HepG2 (cell line): Measurements from ENCODE around the gene CNGA3. TPM values are rescaled to one million over a fixed set of nuclear protein-coding genes. Genes with fewer than 3 reads are reported as not detected.

Experiments
- ATAC-seq: fragments of 200-7000 bp; cut with Tn5 transposase; 3 replicates; pipeline ENCODE4 v1.9.1; 2020; ENCODE audit warnings: mild to moderate bottlenecking, moderate library complexity
- BruUV-seq: library from RNA; stranded (reverse); fragments of 400-500 nt; replicated peaks from 2 replicates; lab custom pipeline; 2021; lab: Mats Ljungman, UMichigan
- CTCF ChIA-PET: fragments of 300-600 bp; formaldehyde crosslinking; extraction: SDS; loops from one replicate; lab custom pipeline; 2021; ENCODE audit warnings: low total read pairs, inconsistent platforms, low intra/inter-chr PET ratio; lab: Yijun Ruan, JAX
- POLR2A ChIA-PET: fragments of 350-600 bp; sonication (Branson Sonifier 250); formaldehyde crosslinking; loops from one replicate; lab custom pipeline; 2020; ENCODE audit warnings: antibody characterized with exemption, inconsistent platforms; lab: Yijun Ruan, JAX
- DNase-seq: peaks from one replicate; pipeline ENCODE4 v3.0.0-alpha.2; 2015; ENCODE audit warnings: low spot score
- FAIRE-seq: peaks from 3 replicates; lab custom pipeline; 2011; peaks lifted over from hg19 to GRCh38; lab: Jason Lieb, UNC
- H2AFZ ChIP-seq: one replicate; pipeline ENCODE4 v1.6.1; 2011; ENCODE audit warnings: low read length, inconsistent platforms
- H3K27ac ChIP-seq: fragments of 300-600 bp; 3 replicates; pipeline ENCODE4 v1.8.0; 2011; ENCODE audit warnings: mixed run types, mild to moderate bottlenecking, mixed read lengths, low read length, inconsistent platforms; ENCODE audit not compliant: insufficient read depth; ENCODE audit errors: extremely low read length
- H3K27me3 ChIP-seq, 2 experiments: fragments of 200-600 bp in 1 of 2; 2 replicates in 1 of 2; 3 replicates in 1 of 2; pipeline versions ENCODE4 v1.6.0 to v1.8.0; 2011; ENCODE audit warnings: low read length in 2 of 2, mild to moderate bottlenecking in 2 of 2, moderate library complexity in 2 of 2, inconsistent platforms in 1 of 2; ENCODE audit not compliant: insufficient read depth in 2 of 2, control insufficient read depth in 1 of 2
- H3K36me3 ChIP-seq, 2 experiments: fragments of 200-600 bp in 1 of 2; replicated peaks in 1 of 2; 2 replicates in 1 of 2; 3 replicates in 1 of 2; pipeline versions ENCODE4 v1.5.1 to v1.8.0; 2011; ENCODE audit warnings: low read length in 2 of 2, inconsistent platforms in 1 of 2; ENCODE audit not compliant: insufficient read depth in 2 of 2, control insufficient read depth in 1 of 2
- H3K4me1 ChIP-seq: 2 replicates; pipeline ENCODE4 v1.5.1; 2012; ENCODE audit warnings: low read length, inconsistent platforms; ENCODE audit not compliant: insufficient read depth
- H3K4me2 ChIP-seq: 2 replicates; pipeline ENCODE4 v1.6.0; 2011; ENCODE audit warnings: low read depth, low read length, inconsistent platforms
- H3K4me3 ChIP-seq, 3 experiments: fragments of 200-600 bp in 1 of 3; sonication (generic), shearing (Covaris generic) in 1 of 3; replicated peaks in 1 of 3; 2 replicates each; pipeline ENCODE4 v1.5.1; 2011 to 2016; ENCODE audit warnings: low read length in 3 of 3, inconsistent platforms in 2 of 3, low read depth in 2 of 3, mild to moderate bottlenecking in 2 of 3, control low read depth in 1 of 3, mixed read lengths in 1 of 3; ENCODE audit not compliant: insufficient read depth in 1 of 3
- H3K79me2 ChIP-seq: one replicate; pipeline ENCODE4 v1.6.1; 2011; ENCODE audit warnings: low read length, inconsistent platforms; ENCODE audit not compliant: insufficient read depth
- H3K9ac ChIP-seq: 2 replicates; pipeline ENCODE4 v1.6.0; 2011; ENCODE audit warnings: mild to moderate bottlenecking, low read depth, low read length, inconsistent platforms; ENCODE audit not compliant: insufficient read depth
- H3K9me3 ChIP-seq: 2 replicates; pipeline ENCODE4 v1.5.1; 2012; ENCODE audit warnings: mild to moderate bottlenecking, low read length
- H4K20me1 ChIP-seq: 2 replicates; pipeline ENCODE4 v1.6.0; 2011; ENCODE audit warnings: inconsistent platforms, mild to moderate bottlenecking, low read length, moderate library complexity; ENCODE audit not compliant: insufficient read depth
- ADNP ChIP-seq: sonication (generic); formaldehyde crosslinking; IDR thresholded peaks from 2 replicates; pipeline ENCODE4 v1.4.0; 2020; ENCODE audit warnings: missing genetic modification reagents
- HMG20A ChIP-seq: IDR thresholded peaks from 2 replicates; pipeline ENCODE4 v1.6.1; 2016; ENCODE audit warnings: borderline replicate concordance
- KDM1A ChIP-seq: IDR thresholded peaks from 2 replicates; pipeline ENCODE4 v1.6.1; 2016; ENCODE audit warnings: missing compliant biosample characterization
- TBX3 ChIP-seq: fragments of 450-650 bp; IDR thresholded peaks from 2 replicates; pipeline ENCODE4 v1.6.1; 2017; ENCODE audit warnings: antibody characterized with exemption, mild to moderate bottlenecking, inconsistent platforms, borderline replicate concordance
- XRCC5 ChIP-seq: fragments of 200-400 bp; formaldehyde crosslinking; optimal IDR thresholded peaks from 2 replicates; pipeline ENCODE3; 2017; ENCODE audit warnings: mild to moderate bottlenecking, low read length
- ZFP82 ChIP-seq: sonication (generic); formaldehyde crosslinking; IDR thresholded peaks from 2 replicates; pipeline ENCODE4 v1.5.1; 2020; ENCODE audit warnings: mild to moderate bottlenecking, missing genetic modification reagents, borderline replicate concordance
- ZNF160 ChIP-seq: sonication (generic); formaldehyde crosslinking; IDR thresholded peaks from 2 replicates; pipeline ENCODE4 v1.8.0; 2022; ENCODE audit warnings: mild to moderate bottlenecking, inconsistent platforms, missing genetic modification reagents
- ZNF264 ChIP-seq: sonication (generic); formaldehyde crosslinking; IDR thresholded peaks from 2 replicates; pipeline ENCODE4 v1.4.0; 2020; ENCODE audit warnings: missing genetic modification reagents
- ZNF296 ChIP-seq: sonication (generic); formaldehyde crosslinking; conservative IDR thresholded peaks from 2 replicates; pipeline ENCODE4 v1.5.0; 2020; ENCODE audit warnings: mild to moderate bottlenecking, missing genetic modification reagents
- ZNF317 ChIP-seq: sonication (generic); formaldehyde crosslinking; IDR thresholded peaks from 2 replicates; pipeline ENCODE4 v1.5.0; 2020; ENCODE audit warnings: mild to moderate bottlenecking, missing genetic modification reagents
- ZNF549 ChIP-seq: sonication (generic); formaldehyde crosslinking; IDR thresholded peaks from 2 replicates; pipeline ENCODE4 v1.5.0; 2020; ENCODE audit warnings: missing genetic modification reagents
- ZNF616 ChIP-seq: sonication (generic); formaldehyde crosslinking; IDR thresholded peaks from 2 replicates; pipeline ENCODE4 v1.5.0; 2020; ENCODE audit warnings: low read depth, mild to moderate bottlenecking, missing genetic modification reagents
- ZNF816 ChIP-seq: sonication (generic); formaldehyde crosslinking; IDR thresholded peaks from 2 replicates; pipeline ENCODE4 v1.8.0; 2022; ENCODE audit warnings: missing genetic modification reagents, mild to moderate bottlenecking, borderline replicate concordance
- WGBS: methylation state at CpG from one replicate; pipeline ENCODE4 v1.1.6; 2017; ENCODE audit warnings: low lambda C conversion rate; 5-methylcytosine and 5-hydroxymethylcytosine counted together
- in situ Hi-C: cut with HindIII; loops from 2 replicates; pipeline ENCODE4 v1.10.0; 2017; ENCODE audit warnings: low pct_unique_long_range_greater_than_20kb; ENCODE audit not compliant: extremely low pct_ligation_motif_present
- intact Hi-C: fragments of 100-400 bp; cut with micrococcal nuclease; formaldehyde crosslinking; loops from one replicate; pipeline ENCODE4 v1.10.0; 2022; ENCODE audit not compliant: unreplicated experiment
- polyA plus RNA-seq, 8 experiments: library from polyadenylated mRNA; depleted of rRNA in 3 of 8; stranded (reverse) in 7 of 8; unstranded in 1 of 8; fragments of >200 nt; fragmentation: Illumina TruSeq in 4 of 8; extraction: Trizol in 4 of 8; gene quantifications; 2 replicates each; pipeline versions ENCODE4 v1.2.1 to v1.2.3, GENCODE V29; 2011 to 2016; ENCODE audit warnings: low read depth in 4 of 8, missing spikeins in 1 of 8, mixed read lengths in 1 of 8; ENCODE audit not compliant: insufficient read depth in 1 of 8
- total RNA-seq, 5 experiments: library from RNA; depleted of rRNA; stranded (reverse); fragments of >200 nt; fragmentation: Illumina TruSeq; extraction: Trizol; gene quantifications; 2 replicates each; pipeline ENCODE4 v1.2.3, GENCODE V29; 2016; ENCODE audit warnings: low read depth in 1 of 5
- TF ChIP-seq, protein P1 (sequence below): sonication (generic); formaldehyde crosslinking; IDR thresholded peaks from 2 replicates; pipeline ENCODE4 v1.4.0; 2020; ENCODE audit warnings: missing genetic modification reagents

CNGA3 gene
- total and polyA plus RNA-seq, 2 of the 13 experiments (the other 11 are each of a cell fraction or from before 2014, with no cell fraction given): not detected

DNA sequence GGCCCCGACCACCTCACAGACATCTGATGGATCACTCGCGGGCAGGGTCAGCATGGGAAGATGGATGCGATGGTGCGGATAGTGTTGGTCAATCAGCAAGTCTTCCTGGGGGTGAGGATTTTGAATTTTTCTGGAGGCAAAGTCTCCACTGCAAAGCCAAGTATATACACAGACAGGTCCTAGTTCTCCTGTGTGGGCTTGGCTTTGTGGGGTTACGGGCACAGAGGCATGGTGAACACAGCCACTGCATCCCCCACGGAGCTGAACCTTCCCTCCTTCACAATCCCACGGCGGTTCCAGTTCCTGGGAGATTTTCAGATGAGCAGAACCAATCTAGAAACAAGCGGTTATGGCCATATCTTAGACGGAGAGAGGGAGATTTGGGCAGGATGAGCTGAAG lies 35.8 kb downstream of the CNGA3 start:
- peaks cover 11% of the 10 kb centered on the region; the same call in 1 of the 2 replicates for H4K20me1 ChIP-seq
- CTCF ChIA-PET: no interaction called here
- no peak overlapping the region for H3K4me2 ChIP-seq
- FAIRE-seq (no peak), ATAC-seq (no peak), DNase-seq (no peak)
- H3K79me2 ChIP-seq: no peaks in the 10 kb centered on the region
- no peaks in the 10 kb centered on the region for H3K4me1 ChIP-seq
- H3K27ac ChIP-seq: no peak overlapping the region
- H3K36me3 ChIP-seq: no peaks in the 10 kb centered on the region
- no peak overlapping the region for H2AFZ ChIP-seq
- POLR2A ChIA-PET: no interaction called here
- no TSS peak for BruUV-seq
- no peak overlapping the region for H3K4me3 ChIP-seq
- 41% methylated on average over 11 of the region's 11 CpGs for WGBS
- in situ Hi-C loops (loop anchor here (5.0 to 10.0 kb wide), 2 partner anchors 575 to 677 kb away; no protein-coding TSS in a partner anchor), intact Hi-C loops (no loop called here)
- peaks cover 7 to 75% of the 10 kb centered on the region in 2 experiments; a peak in 4 of 5 replicates for H3K27me3 ChIP-seq
- H3K9ac ChIP-seq: no peak overlapping the region
- TF ChIP-seq, protein P1, sequence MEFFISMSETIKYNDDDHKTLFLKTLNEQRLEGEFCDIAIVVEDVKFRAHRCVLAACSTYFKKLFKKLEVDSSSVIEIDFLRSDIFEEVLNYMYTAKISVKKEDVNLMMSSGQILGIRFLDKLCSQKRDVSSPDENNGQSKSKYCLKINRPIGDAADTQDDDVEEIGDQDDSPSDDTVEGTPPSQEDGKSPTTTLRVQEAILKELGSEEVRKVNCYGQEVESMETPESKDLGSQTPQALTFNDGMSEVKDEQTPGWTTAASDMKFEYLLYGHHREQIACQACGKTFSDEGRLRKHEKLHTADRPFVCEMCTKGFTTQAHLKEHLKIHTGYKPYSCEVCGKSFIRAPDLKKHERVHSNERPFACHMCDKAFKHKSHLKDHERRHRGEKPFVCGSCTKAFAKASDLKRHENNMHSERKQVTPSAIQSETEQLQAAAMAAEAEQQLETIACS (CRISPR knock-in tag): no peak
- TF ChIP-seq ZFP82 (CRISPR knock-in tag): no peak
- TF ChIP-seq ZNF160 (CRISPR knock-in tag): no peak
- no peak for TF ChIP-seq HMG20A (CRISPR knock-in tag)
- no peak for TF ChIP-seq ZNF317 (CRISPR knock-in tag)
- no peak for TF ChIP-seq TBX3
- TF ChIP-seq KDM1A (CRISPR knock-in tag): no peak
- no peak for TF ChIP-seq ZNF549 (CRISPR knock-in tag)
- no peak for TF ChIP-seq ZNF816 (CRISPR knock-in tag)
- no peak for TF ChIP-seq ADNP (CRISPR knock-in tag)
- no peak for TF ChIP-seq ZNF264 (CRISPR knock-in tag)
- TF ChIP-seq ZNF616 (CRISPR knock-in tag): no peak
- TF ChIP-seq XRCC5: no peak
- no peak for TF ChIP-seq ZNF296 (CRISPR knock-in tag)
- H3K9me3 ChIP-seq: no peaks in the 10 kb centered on the region
